Measurements from ENCODE around the gene LHFPL2. TPM values are rescaled to one million over a fixed set of nuclear protein-coding genes. Genes with fewer than 3 reads are reported as not detected.

The LHFPL2 gene
- total RNA-seq, 4 donors from 2014 or later = 10.3 to 11.6 (median 10.8) TPM

GRCh38 chr5:78501411-78502352 is 146.9 kb downstream of the LHFPL2 start:
- H3K4me1 ChIP-seq = peaks cover 54% of the 10 kb centered on the region
- H3K27ac ChIP-seq = no peak overlapping the region

GRCh38 chr5:78500871-78501270 is 147.7 kb downstream of the LHFPL2 start:
- Histone ChIP-seq H3K4me3 (no peak overlapping the region), H3K4me1 (peaks cover 54% of the 10 kb centered on the region), H3K27me3 (no peaks in the 10 kb centered on the region), H3K9me3 (no peaks in the 10 kb centered on the region), H3K27ac (no peak overlapping the region), H3K36me3 (no peaks in the 10 kb centered on the region)
- WGBS = 92% methylated on average over 5 of the region's 5 CpGs
- DNase-seq (ENCODE audit: low spot score in 2 of 2) = no peak
- no peak for TF ChIP-seq POLR2AphosphoS5 (IDR thresholded peaks at IDR 0.05)
- no peak for TF ChIP-seq EP300 (IDR thresholded peaks at IDR 0.05)
- TF ChIP-seq CTCF (IDR thresholded peaks at IDR 0.05) = no peak
- TF ChIP-seq POLR2A (IDR thresholded peaks at IDR 0.05) = no peak

More at GRCh38 chr5:78501411-78502352, 146.9 kb downstream of the LHFPL2 start:
- H3K4me3 ChIP-seq = no peak overlapping the region
- 58% methylated on average over 9 of the region's 9 CpGs for WGBS
- no peaks in the 10 kb centered on the region for H3K9me3 ChIP-seq
- no peak for DNase-seq (ENCODE audit: low spot score in 2 of 2)
- H3K36me3 ChIP-seq = no peaks in the 10 kb centered on the region
- TF ChIP-seq POLR2A (IDR thresholded peaks at IDR 0.05) (no peak), CTCF (IDR thresholded peaks at IDR 0.05) (no peak), EP300 (IDR thresholded peaks at IDR 0.05) (no peak), POLR2AphosphoS5 (IDR thresholded peaks at IDR 0.05) (no peak)
- H3K27me3 ChIP-seq = no peaks in the 10 kb centered on the region

GRCh38 chr5:78500028-78500427 is 148.5 kb downstream of the LHFPL2 start:
- TF ChIP-seq CTCF (IDR thresholded peaks at IDR 0.05) = no peak
- TF ChIP-seq POLR2A (IDR thresholded peaks at IDR 0.05) = no peak
- no peak for TF ChIP-seq POLR2AphosphoS5 (IDR thresholded peaks at IDR 0.05)
- no peak for TF ChIP-seq EP300 (IDR thresholded peaks at IDR 0.05)
- no peak for DNase-seq (ENCODE audit: low spot score in 2 of 2)
- Histone ChIP-seq H3K36me3 (no peaks in the 10 kb centered on the region), H3K4me3 (no peak overlapping the region), H3K4me1 (peaks cover 45% of the 10 kb centered on the region), H3K27me3 (no peaks in the 10 kb centered on the region), H3K9me3 (no peaks in the 10 kb centered on the region), H3K27ac (no peak overlapping the region)
- 98% methylated on average over 2 of the region's 2 CpGs for WGBS

- 90% methylated on average over 1 of the region's 1 CpG for WGBS
- Histone ChIP-seq H3K27me3 (no peaks in the 10 kb centered on the region), H3K36me3 (no peaks in the 10 kb centered on the region), H3K4me3 (no peak overlapping the region), H3K9me3 (no peaks in the 10 kb centered on the region), H3K27ac (no peak overlapping the region), H3K4me1 (peaks cover 40% of the 10 kb centered on the region)
- no peak for DNase-seq (ENCODE audit: low spot score in 2 of 2)
- TF ChIP-seq POLR2AphosphoS5 (IDR thresholded peaks at IDR 0.05) (no peak), EP300 (IDR thresholded peaks at IDR 0.05) (no peak), CTCF (IDR thresholded peaks at IDR 0.05) (no peak), POLR2A (IDR thresholded peaks at IDR 0.05) (no peak)
Measured at GRCh38 chr5:78499485-78499884, 149.1 kb downstream of the LHFPL2 start.

Data from suprapubic skin (tissue), 4 donors.